ENCODE measurements around the gene CEP170B. TPM values are rescaled to one million over a fixed set of nuclear protein-coding genes. Genes with fewer than 3 reads are reported as not detected.
"Not testable (repeated sequence)": the region's sequence is repeated elsewhere in the genome, so short reads cannot be mapped to it uniquely, and the experiment has no call there.

Gene CEP170B
- total RNA-seq, 1 donor from 2014 or later: 19.2 TPM

DNA sequence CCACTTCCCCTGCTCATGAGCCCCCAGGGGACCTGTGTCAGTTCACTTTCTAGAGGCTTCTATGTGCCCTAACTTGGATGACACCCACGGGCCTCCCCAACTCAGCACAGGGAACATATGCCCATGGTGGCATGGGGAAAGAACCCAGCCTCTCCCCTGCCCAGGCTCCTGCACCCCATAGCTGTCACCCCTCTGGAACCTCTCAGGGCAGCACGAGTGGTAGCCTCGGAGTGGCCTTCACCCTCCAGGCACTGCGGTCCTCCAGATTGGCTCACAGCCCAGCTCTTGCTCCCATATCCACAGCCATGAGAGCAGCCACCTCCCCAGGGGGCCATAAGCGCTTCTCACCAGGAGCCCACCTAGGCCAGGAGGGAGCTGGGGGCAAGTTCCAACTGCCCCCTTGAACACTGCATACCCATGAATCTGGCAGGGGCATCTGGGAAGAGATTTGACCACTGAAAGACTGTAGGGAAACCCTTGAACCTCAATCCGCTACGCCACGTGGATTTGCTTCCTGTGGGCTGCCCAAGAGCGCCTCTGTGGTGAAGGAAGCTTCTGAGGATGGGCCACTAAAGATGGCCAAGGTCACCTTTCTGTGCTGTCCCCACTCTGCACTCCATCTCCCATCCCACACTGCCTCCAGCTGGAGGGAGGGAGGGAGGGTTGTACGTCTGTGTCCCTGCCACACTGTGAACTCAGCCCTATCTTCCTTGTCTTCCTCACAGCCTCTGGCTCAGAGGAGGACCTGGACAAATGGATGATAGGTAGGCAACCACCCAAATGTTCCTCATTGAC is 71.5 kb downstream of the CEP170B start:
- DNase-seq (ENCODE audit: low spot score): no peak
- intact Hi-C loops (cut with DNase I): no loop called here

DNA sequence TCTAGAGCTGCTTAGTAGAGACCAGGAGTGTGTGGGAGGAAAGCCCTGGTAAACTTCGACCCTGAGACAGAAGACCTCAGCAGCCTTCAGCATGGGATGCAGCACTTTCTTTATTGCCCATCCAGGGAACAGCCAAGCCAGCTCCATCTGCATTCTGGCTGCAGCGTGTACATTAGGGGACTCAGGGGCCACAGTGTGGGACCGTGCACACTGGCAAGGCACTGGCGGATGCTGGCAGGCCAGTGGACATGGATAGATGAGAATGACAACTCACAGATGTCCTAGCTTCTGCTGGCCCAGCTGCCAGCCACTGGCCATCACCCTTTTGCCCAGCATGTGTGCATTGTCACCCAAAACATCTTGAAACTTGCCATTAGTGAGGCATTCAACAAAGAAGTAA is 72.1 kb downstream of the CEP170B start:
- no peak for DNase-seq (ENCODE audit: low spot score)
- intact Hi-C loops (cut with DNase I): no loop called here

DNA sequence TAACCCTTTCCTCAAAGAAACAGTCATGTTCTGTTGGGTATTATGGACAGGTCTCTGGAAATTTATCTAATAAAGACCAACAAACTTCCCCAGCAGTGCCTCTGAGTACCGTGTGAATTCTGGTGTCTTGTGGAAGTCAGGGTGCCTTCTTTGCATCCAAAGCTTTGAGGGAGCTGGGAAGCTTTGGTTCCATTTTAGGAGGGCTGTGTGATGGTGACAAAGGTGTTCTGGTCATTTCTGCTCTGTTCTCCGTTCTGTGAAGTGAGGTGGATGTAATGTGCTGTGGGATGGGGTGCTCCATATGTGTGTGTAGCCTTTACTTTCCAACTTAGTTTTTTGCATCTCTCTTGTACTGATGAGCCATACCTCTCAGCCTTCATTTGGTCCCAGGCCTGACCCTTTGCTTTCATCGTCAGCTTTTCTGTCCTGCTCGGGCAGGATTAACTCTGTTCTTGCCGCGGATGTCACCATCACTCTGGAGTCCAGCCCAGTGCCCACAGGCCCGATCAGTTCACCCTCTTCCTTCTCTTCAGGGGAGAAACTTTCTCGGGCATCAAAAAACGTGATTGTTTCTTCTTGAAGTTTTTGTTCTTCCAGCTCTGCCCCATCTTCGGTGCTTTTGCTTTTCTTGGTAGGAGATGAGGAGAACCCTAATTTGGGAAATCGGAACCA is 72.8 kb downstream of the CEP170B start:
- no peak for DNase-seq (ENCODE audit: low spot score)
- intact Hi-C loops (cut with DNase I): no loop called here

DNA sequence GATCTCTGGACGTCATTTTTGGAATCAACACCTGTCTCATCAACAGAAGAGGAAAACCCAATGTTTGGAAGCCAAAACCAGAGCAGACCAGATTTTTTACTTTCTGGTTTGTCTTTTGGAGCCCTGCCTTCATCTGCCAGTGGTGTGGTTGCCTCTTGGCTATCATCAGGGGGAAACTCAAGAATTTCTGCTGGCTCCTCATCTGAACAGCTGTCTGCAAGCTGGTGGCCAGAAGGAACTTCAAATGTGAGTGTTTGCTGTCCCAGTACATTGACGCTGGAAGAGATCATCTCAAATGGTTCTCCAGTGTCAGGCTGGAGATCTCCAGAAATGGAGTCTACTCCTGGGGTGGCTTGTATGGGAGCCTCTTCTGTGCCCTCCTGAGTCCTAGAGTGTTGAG is 73.4 kb downstream of the CEP170B start:
- intact Hi-C loops (cut with DNase I): no loop called here
- DNase-seq (ENCODE audit: low spot score): no peak

DNA sequence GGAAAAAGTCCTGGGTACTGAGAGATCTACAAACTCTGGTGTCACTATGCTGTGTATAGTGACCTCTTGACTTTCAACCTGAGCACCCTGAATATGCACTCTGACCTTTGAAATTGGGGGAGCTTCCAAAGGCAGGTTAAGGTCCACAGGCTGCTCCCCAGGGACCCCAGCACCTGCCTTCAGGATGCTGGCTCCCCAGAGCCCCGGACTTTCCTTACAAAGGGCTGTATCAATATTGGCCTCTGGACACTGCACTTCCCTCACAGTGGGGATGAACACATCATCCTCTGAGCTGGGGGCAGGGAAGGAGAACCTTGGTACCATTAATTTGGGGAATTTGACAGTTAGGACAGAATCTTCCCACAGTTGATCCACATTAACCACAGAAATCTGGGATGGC is 73.9 kb downstream of the CEP170B start:
- intact Hi-C loops (cut with DNase I): no loop called here
- DNase-seq (ENCODE audit: low spot score): no peak

DNA sequence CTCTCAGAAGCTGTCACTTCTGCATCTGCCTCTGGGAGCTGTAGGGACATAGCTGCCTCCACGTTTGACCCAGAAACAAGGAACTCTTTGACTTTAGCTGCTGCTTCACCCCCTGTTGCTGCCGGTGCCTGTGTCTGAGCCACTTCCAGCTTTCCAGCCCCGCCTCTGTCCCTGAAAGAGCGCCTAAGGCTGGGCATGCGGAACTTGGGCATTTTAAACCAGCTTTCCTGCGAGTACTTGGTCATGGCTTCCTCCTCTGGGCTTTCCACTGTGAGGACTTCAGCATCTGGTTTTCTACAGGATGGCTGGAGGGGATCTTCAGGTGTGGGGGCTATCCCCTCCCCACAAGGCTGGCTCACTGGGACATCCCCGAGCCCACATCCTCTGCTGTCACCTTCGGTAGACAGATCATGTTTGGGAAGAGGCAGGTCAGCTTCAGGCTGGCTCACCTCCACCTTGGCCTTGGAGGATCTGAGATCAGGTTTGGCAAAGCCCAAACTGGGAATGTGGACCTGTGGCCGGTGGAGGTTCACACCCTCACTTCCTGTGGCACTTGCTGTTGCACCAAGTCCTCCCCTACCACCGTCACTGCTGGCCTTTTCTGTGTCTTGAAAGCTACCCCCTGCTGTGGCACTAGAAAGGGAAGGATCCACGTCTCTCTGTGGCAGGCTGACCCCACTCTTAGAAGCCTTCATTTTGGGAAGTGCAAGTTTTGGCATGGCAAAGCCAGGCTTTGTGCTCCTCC is 74.8 kb downstream of the CEP170B start:
- intact Hi-C loops (cut with DNase I): no loop called here
- no peak for DNase-seq (ENCODE audit: low spot score)

DNA sequence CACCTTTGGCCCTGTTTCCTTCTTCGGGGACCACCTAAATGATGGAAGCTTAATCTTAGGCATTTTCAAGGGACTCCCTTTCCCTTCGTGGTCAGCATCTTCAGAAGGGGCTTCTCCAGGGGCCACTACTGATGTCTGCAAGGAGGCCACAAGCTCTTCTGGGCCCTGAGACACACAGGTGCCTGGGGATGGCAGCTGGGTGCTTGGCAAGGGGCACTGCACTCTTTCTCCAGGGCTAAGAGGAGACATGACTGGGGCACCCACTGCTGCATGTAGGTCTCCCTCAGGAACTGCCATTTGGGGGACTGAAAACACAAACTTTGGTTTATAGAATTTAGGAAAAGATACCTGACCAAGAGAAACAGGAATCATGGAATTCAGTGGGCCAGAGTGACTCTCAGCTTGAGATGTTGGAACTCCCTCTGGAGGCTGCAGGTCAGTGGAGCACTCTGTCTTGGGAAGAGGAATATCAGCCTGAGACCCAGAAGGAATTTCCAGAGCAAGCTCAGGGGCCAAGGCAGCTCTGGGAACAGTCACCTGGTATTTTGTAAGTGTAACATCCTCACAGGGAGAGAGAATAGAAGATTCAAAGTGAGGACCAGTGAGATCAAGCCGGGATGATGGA is 75.6 kb downstream of the CEP170B start:
- DNase-seq (ENCODE audit: low spot score): peak; percentile 63
- intact Hi-C loops (cut with DNase I): no loop called here

DNA sequence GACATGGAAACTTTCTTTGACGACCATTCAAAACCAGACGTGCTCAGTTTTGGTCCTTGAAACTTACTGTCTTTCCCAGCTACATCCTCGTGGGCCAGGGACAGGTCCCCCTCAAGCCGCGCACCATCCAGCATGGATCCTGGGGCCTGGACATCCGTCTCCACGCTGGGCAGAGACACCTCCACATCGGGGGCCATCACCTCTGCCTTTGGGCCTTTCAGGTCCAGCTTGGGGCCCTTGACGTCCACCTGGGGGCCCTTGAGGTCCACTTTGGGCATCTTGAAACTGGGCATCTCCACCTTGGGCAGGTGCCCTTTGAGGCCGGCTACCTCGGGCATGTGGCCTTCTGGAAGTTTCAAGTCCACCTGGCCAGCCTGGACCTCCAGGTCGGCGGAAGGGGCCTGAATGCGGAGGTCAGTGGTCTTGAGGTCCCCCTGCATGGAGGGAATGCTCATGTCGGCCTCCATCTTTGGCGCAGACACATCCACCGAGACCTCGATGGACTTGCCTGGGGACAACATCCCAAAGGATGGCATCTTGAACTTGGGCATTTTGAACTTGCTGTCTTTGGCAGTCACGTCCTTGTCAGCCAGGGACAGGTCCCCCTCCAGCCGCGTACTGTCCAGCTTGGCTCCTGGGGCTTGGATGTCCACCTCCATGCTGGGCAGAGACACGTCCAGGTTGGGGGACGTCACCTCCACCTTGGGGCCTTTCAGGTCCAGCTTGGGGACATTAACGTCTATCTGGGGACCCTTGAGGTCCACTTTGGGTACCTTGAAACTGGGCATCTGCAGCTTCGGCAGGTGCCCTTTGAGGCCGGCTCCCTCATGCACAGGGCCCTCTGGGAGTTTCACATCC is 76.7 kb downstream of the CEP170B start:
- no peak for DNase-seq (ENCODE audit: low spot score)
- intact Hi-C loops (cut with DNase I): no loop called here

DNA sequence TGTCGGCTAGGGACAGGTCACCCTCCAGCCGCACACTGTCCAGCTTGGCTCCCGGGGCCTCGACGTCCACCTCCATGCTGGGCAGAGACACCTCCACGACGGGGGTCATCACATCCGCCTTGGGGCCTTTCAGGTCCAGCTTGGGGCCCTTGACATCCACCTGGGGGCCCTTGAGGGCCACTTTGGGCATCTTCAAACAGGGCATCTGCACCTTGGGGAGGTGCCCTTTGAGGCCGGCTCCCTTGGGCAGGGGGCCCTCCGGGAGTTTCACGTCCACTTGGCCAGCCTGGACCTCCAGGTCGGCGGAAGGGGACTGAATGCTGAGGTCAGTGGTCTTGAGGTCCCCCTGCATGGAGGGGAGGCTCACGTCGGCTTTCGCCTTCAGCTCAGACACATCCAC is 77.5 kb downstream of the CEP170B start:
- no peak for DNase-seq (ENCODE audit: low spot score)
- intact Hi-C loops (cut with DNase I): no loop called here

GRCh38 chr14:104943216-104944015 is 78.3 kb downstream of the CEP170B start:
- intact Hi-C loops (cut with DNase I); DNase-seq (ENCODE audit: low spot score): not testable (repeated sequence)

DNA sequence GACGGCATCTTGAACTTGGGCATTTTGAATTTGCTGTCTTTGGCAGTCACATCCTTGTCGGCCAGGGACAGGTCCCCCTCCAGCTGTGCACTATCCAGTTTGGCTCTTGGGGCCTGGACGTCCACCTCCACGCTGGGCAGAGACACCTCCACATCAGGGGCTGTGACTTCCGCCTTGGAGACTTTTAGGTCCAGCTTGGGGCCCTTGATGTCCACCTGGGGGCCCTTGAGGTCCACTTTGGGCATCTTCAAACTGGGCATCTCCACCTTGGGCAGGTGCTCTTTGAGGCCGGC is 78.9 kb downstream of the CEP170B start:
- intact Hi-C loops (cut with DNase I): not testable (repeated sequence)

GRCh38 chr14:104944436-104945205 is 79.6 kb downstream of the CEP170B start:
- intact Hi-C loops (cut with DNase I): not testable (repeated sequence)

More for the DNA sequence above, 78.9 kb downstream of the CEP170B start:
- DNase-seq (ENCODE audit: low spot score): not testable (repeated sequence)

GRCh38 chr14:104945266-104945665 is 80.2 kb downstream of the CEP170B start:
- DNase-seq (ENCODE audit: low spot score); intact Hi-C loops (cut with DNase I): not testable (repeated sequence)

More at GRCh38 chr14:104944436-104945205, 79.6 kb downstream of the CEP170B start:
- DNase-seq (ENCODE audit: low spot score): not testable (repeated sequence)

Other genes with a start within 250 kb of the CEP170B start
- 41.2 TPM for gene INF2, start 175.7 kb upstream of the CEP170B start, total RNA-seq
- 114 TPM for gene ADSS1, start 141.0 kb upstream of the CEP170B start, total RNA-seq
- 50.9 TPM for gene SIVA1, start 112.1 kb upstream of the CEP170B start, total RNA-seq
- gene AKT1, start 69.5 kb upstream of the CEP170B start, total RNA-seq: 172 TPM
- 8.6 TPM for gene ZBTB42, start 64.2 kb upstream of the CEP170B start, total RNA-seq
- 0.51 TPM for gene PLD4, start 59.6 kb downstream of the CEP170B start, total RNA-seq
- gene AHNAK2, start 113.1 kb downstream of the CEP170B start, total RNA-seq: 4.6 TPM
- gene CLBA1, start 120.5 kb downstream of the CEP170B start, total RNA-seq: 2.7 TPM
- 2.3 TPM for gene CDCA4, start 155.8 kb downstream of the CEP170B start, total RNA-seq
- 0.73 TPM for gene GPR132, start 200.2 kb downstream of the CEP170B start, total RNA-seq

All from cardiac septum (tissue), 1 donor.